HepG2 (cell line): ENCODE results near the gene WDR73. TPM values are rescaled to one million over a fixed set of nuclear protein-coding genes. Genes with fewer than 3 reads are reported as not detected.

ENCODE experiments used
- ARHGAP35 ChIP-seq: sonication (generic); formaldehyde crosslinking; IDR thresholded peaks from 2 replicates; pipeline ENCODE4 v1.9.0; 2022; ENCODE audit warnings: mild to moderate bottlenecking, inconsistent platforms, moderate library complexity, missing genetic modification reagents, borderline replicate concordance
- ARID3A ChIP-seq: IDR thresholded peaks from 2 replicates; pipeline ENCODE4 v1.6.1; 2012; ENCODE audit warnings: low read depth, low read length, improper control_type of control experiment
- DRAP1 ChIP-seq: IDR thresholded peaks from 2 replicates; pipeline ENCODE4 v1.6.1; 2016; ENCODE audit warnings: missing genetic modification reagents, missing compliant biosample characterization
- KLF9 ChIP-seq: IDR thresholded peaks from 2 replicates; pipeline ENCODE4 v1.6.1; 2016; ENCODE audit warnings: low read depth
- MNT ChIP-seq: fragments of 450-650 bp; IDR thresholded peaks from 2 replicates; pipeline ENCODE4 v1.6.1; 2016
- NCOR1 ChIP-seq: fragments of 200-600 bp; sonication (generic); IDR thresholded peaks from 2 replicates; pipeline ENCODE4 v1.7.0; 2017; ENCODE audit warnings: antibody characterized with exemption, low read length, borderline replicate concordance
- NR2F6 ChIP-seq, 2 experiments: IDR thresholded peaks; 2 replicates each; pipeline ENCODE4 v1.6.1; 2016; ENCODE audit warnings: antibody characterized with exemption in 1 of 2, mild to moderate bottlenecking in 1 of 2
- RAD21 ChIP-seq: fragments of 450-650 bp; formaldehyde crosslinking; IDR thresholded peaks from 2 replicates; pipeline ENCODE4 v1.5.0; 2020; ENCODE audit warnings: mild to moderate bottlenecking
- SIN3A ChIP-seq: IDR thresholded peaks from 2 replicates; pipeline ENCODE4 v1.6.1; 2011; ENCODE audit warnings: low read depth, mild to moderate bottlenecking, control low read depth, low read length, borderline replicate concordance
- SMAD3 ChIP-seq: sonication (generic); formaldehyde crosslinking; IDR thresholded peaks from 2 replicates; pipeline ENCODE4 v1.4.0; 2020; ENCODE audit warnings: missing genetic modification reagents
- SOX5 ChIP-seq: IDR thresholded peaks from 2 replicates; pipeline ENCODE4 v1.6.1; 2016; ENCODE audit warnings: borderline replicate concordance
- SOX6 ChIP-seq, 2 experiments: fragments of 450-650 bp in 1 of 2; sonication (generic) in 1 of 2; formaldehyde crosslinking in 1 of 2; IDR thresholded peaks; 2 replicates each; pipeline versions ENCODE4 v1.4.0 to v1.6.1; 2017 to 2020; ENCODE audit warnings: antibody characterized with exemption in 1 of 2, mild to moderate bottlenecking in 1 of 2, missing genetic modification reagents in 1 of 2
- SRF ChIP-seq: IDR thresholded peaks from 2 replicates; pipeline ENCODE4 v1.6.1; 2011; ENCODE audit warnings: mild to moderate bottlenecking, low read depth, low read length, moderate library complexity
- ZNF331 ChIP-seq: sonication (generic); formaldehyde crosslinking; IDR thresholded peaks from 2 replicates; pipeline ENCODE4 v1.4.0; 2020; ENCODE audit warnings: missing genetic modification reagents
- ZNF556 ChIP-seq: sonication (generic); formaldehyde crosslinking; IDR thresholded peaks from 2 replicates; pipeline ENCODE4 v1.4.0; 2020; ENCODE audit warnings: mild to moderate bottlenecking, missing genetic modification reagents, borderline replicate concordance
- ZNF644 ChIP-seq: IDR thresholded peaks from 2 replicates; pipeline ENCODE4 v1.6.1; 2016; ENCODE audit warnings: low read depth
- ZNF740 ChIP-seq: sonication (generic); formaldehyde crosslinking; IDR thresholded peaks from 2 replicates; pipeline ENCODE4 v1.4.0; 2020; ENCODE audit warnings: missing genetic modification reagents
- ZSCAN25 ChIP-seq: sonication (generic); formaldehyde crosslinking; IDR thresholded peaks from 2 replicates; pipeline ENCODE4 v1.8.0; 2022; ENCODE audit warnings: mild to moderate bottlenecking, missing genetic modification reagents
- polyA plus RNA-seq, 8 experiments: library from polyadenylated mRNA; depleted of rRNA in 3 of 8; stranded (reverse) in 7 of 8; unstranded in 1 of 8; fragments of >200 nt; fragmentation: Illumina TruSeq in 4 of 8; extraction: Trizol in 4 of 8; gene quantifications; 2 replicates each; pipeline versions ENCODE4 v1.2.1 to v1.2.3, GENCODE V29; 2011 to 2016; ENCODE audit warnings: low read depth in 4 of 8, missing spikeins in 1 of 8, mixed read lengths in 1 of 8; ENCODE audit not compliant: insufficient read depth in 1 of 8
- total RNA-seq, 5 experiments: library from RNA; depleted of rRNA; stranded (reverse); fragments of >200 nt; fragmentation: Illumina TruSeq; extraction: Trizol; gene quantifications; 2 replicates each; pipeline ENCODE4 v1.2.3, GENCODE V29; 2016; ENCODE audit warnings: low read depth in 1 of 5
- TF ChIP-seq, protein P1 (sequence below), 2 experiments: sonication (generic) in 1 of 2; formaldehyde crosslinking in 1 of 2; IDR thresholded peaks; 2 replicates each; pipeline versions ENCODE4 v1.4.0 to v1.6.1; 2016 to 2020; ENCODE audit warnings: borderline replicate concordance in 1 of 2, low read depth in 1 of 2, mild to moderate bottlenecking in 1 of 2, missing genetic modification reagents in 1 of 2
- TF ChIP-seq, protein P2 (sequence below): sonication (generic); formaldehyde crosslinking; IDR thresholded peaks from 2 replicates; pipeline ENCODE4 v1.4.0; 2020; ENCODE audit warnings: missing genetic modification reagents

The WDR73 gene
- total and polyA plus RNA-seq, 2 of the 13 experiments (the other 11 are each of a cell fraction or from before 2014, with no cell fraction given): 20.0 to 35.5 TPM

DNA sequence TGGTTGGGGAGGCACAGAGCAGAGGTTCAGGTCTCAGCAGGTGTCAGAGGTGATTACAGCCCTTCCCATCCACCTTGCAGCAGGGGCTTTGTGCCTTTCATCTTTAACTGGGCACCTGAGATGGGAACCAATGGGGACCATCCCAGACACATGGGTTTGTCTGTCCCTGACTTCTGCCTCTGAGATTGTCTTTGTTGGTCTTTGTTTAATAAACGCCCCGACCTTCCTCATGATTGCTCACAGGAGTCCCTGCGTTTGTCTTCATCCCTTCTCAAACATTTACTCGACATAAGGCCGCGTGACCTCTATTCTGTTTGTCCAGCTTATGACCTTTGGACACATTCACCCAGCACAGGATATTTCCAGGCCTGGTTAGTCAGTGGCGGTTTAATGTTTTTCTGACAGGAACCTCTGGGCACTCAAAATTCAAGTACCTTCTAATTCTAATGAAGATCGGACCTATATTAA lies 47.4 kb downstream of the WDR73 start (continued):
- TF ChIP-seq, protein P1, sequence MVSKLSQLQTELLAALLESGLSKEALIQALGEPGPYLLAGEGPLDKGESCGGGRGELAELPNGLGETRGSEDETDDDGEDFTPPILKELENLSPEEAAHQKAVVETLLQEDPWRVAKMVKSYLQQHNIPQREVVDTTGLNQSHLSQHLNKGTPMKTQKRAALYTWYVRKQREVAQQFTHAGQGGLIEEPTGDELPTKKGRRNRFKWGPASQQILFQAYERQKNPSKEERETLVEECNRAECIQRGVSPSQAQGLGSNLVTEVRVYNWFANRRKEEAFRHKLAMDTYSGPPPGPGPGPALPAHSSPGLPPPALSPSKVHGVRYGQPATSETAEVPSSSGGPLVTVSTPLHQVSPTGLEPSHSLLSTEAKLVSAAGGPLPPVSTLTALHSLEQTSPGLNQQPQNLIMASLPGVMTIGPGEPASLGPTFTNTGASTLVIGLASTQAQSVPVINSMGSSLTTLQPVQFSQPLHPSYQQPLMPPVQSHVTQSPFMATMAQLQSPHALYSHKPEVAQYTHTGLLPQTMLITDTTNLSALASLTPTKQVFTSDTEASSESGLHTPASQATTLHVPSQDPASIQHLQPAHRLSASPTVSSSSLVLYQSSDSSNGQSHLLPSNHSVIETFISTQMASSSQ (IDR thresholded peaks at IDR 0.05; ENCODE audit: low read depth): peak; percentile 68
- TF ChIP-seq, protein P1 (CRISPR knock-in tag; IDR thresholded peaks at IDR 0.05; ENCODE audit: borderline replicate concordance): peak; percentile 68; the same call in 1 of the 2 replicates
- TF ChIP-seq SOX5: peak; percentile 99
- peak; percentile 66; the same call in 1 of the 2 replicates for TF ChIP-seq ZSCAN25 (CRISPR knock-in tag)
- TF ChIP-seq NCOR1: peak; percentile 84; the same call in 1 of the 2 replicates
- TF ChIP-seq ARID3A: peak; percentile 68; the same call in 1 of the 2 replicates
- TF ChIP-seq ZNF331 (CRISPR knock-in tag): peak; percentile 66; the same call in 1 of the 2 replicates
- TF ChIP-seq RAD21 (CRISPR knock-in tag): 0 out of 2 replicates have a peak, but pooled peaks have one; percentile 25
- TF ChIP-seq, protein P2, sequence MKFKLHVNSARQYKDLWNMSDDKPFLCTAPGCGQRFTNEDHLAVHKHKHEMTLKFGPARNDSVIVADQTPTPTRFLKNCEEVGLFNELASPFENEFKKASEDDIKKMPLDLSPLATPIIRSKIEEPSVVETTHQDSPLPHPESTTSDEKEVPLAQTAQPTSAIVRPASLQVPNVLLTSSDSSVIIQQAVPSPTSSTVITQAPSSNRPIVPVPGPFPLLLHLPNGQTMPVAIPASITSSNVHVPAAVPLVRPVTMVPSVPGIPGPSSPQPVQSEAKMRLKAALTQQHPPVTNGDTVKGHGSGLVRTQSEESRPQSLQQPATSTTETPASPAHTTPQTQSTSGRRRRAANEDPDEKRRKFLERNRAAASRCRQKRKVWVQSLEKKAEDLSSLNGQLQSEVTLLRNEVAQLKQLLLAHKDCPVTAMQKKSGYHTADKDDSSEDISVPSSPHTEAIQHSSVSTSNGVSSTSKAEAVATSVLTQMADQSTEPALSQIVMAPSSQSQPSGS (CRISPR knock-in tag): peak; percentile 79
- TF ChIP-seq SRF: 0 out of 2 replicates have a peak, but pooled peaks have one; percentile 3
- 0 out of 2 replicates have a peak, but pooled peaks have one; percentile 53 for TF ChIP-seq ZNF556
- TF ChIP-seq NR2F6 (IDR thresholded peaks at IDR 0.05): peak; percentile 97
- TF ChIP-seq NR2F6 (CRISPR knock-in tag; IDR thresholded peaks at IDR 0.05): peak; percentile 96
- no peak for TF ChIP-seq SOX6 (IDR thresholded peaks at IDR 0.05)
- TF ChIP-seq SOX6 (CRISPR knock-in tag; IDR thresholded peaks at IDR 0.05): peak; percentile 99
- TF ChIP-seq SMAD3 (CRISPR knock-in tag): peak; percentile 89
- TF ChIP-seq KLF9: 0 out of 2 replicates have a peak, but pooled peaks have one; percentile 36
- TF ChIP-seq SIN3A: peak; percentile 76; the same call in 1 of the 2 replicates
- no peak for TF ChIP-seq ARHGAP35 (CRISPR knock-in tag)
- TF ChIP-seq ZNF644: peak; percentile 63
- TF ChIP-seq ZNF740 (CRISPR knock-in tag): no peak
- TF ChIP-seq DRAP1 (CRISPR knock-in tag): peak; percentile 60
- peak; percentile 53 for TF ChIP-seq MNT
